PC-3 (cell line): ENCODE data around the gene CAMK1D.

Experiments used
- EZH2 ChIP-seq: fragments of 300-600 bp; sonication (generic); IDR thresholded peaks from one replicate; pipeline ENCODE4 v1.6.1; 2017; ENCODE audit warnings: antibody characterized with exemption, mild to moderate bottlenecking, low read length; ENCODE audit not compliant: unreplicated experiment
- EZH2phosphoT487 ChIP-seq: fragments of 300-600 bp; sonication (generic); IDR thresholded peaks from 2 replicates; pipeline ENCODE4 v1.6.1; 2018; ENCODE audit warnings: mild to moderate bottlenecking, antibody characterized with exemption, low read length, borderline replicate concordance
- TF ChIP-seq, protein P1 (sequence below): fragments of 300-600 bp; sonication (generic); conservative IDR thresholded peaks from 2 replicates; pipeline ENCODE4 v1.5.1; 2017; ENCODE audit warnings: antibody characterized with exemption, low read depth, mild to moderate bottlenecking, low read length

- TF ChIP-seq, protein P1, sequence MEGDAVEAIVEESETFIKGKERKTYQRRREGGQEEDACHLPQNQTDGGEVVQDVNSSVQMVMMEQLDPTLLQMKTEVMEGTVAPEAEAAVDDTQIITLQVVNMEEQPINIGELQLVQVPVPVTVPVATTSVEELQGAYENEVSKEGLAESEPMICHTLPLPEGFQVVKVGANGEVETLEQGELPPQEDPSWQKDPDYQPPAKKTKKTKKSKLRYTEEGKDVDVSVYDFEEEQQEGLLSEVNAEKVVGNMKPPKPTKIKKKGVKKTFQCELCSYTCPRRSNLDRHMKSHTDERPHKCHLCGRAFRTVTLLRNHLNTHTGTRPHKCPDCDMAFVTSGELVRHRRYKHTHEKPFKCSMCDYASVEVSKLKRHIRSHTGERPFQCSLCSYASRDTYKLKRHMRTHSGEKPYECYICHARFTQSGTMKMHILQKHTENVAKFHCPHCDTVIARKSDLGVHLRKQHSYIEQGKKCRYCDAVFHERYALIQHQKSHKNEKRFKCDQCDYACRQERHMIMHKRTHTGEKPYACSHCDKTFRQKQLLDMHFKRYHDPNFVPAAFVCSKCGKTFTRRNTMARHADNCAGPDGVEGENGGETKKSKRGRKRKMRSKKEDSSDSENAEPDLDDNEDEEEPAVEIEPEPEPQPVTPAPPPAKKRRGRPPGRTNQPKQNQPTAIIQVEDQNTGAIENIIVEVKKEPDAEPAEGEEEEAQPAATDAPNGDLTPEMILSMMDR = no peak
- TF ChIP-seq EZH2 (no peak), EZH2phosphoT487 (no peak)
Measured at GRCh38 chr10:12792889-12793556, 443.7 kb downstream of the CAMK1D start.
